ENCODE data around the gene KCNIP4.

DNA sequence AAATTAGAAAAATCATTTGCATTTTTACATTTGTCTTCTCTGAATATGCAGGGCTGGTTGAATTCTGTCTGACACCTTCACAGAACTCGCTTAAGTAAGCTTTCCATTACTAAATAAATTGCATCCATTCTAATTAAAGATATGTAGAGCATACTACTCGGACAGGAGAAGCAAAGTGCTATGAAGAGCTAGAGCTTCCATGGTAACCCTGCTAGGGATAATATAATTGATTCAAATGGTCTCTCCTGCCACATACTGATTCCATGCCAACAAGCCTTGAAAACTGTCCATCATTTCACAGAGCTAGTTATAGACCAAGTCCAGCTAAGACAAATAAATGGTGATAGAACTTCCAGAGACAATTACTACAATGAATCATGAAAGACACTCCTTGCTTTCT, 571.5 kb downstream of the KCNIP4 start:
- TF ChIP-seq, protein P1, sequence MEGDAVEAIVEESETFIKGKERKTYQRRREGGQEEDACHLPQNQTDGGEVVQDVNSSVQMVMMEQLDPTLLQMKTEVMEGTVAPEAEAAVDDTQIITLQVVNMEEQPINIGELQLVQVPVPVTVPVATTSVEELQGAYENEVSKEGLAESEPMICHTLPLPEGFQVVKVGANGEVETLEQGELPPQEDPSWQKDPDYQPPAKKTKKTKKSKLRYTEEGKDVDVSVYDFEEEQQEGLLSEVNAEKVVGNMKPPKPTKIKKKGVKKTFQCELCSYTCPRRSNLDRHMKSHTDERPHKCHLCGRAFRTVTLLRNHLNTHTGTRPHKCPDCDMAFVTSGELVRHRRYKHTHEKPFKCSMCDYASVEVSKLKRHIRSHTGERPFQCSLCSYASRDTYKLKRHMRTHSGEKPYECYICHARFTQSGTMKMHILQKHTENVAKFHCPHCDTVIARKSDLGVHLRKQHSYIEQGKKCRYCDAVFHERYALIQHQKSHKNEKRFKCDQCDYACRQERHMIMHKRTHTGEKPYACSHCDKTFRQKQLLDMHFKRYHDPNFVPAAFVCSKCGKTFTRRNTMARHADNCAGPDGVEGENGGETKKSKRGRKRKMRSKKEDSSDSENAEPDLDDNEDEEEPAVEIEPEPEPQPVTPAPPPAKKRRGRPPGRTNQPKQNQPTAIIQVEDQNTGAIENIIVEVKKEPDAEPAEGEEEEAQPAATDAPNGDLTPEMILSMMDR (IDR thresholded peaks at IDR 0.05; ENCODE audit: extremely low read depth in 1 of 2, insufficient read depth in 1 of 2, low read depth in 1 of 2, low read length in 2 of 2), result no peak
- TF ChIP-seq FOS (IDR thresholded peaks at IDR 0.05; ENCODE audit: borderline replicate concordance, insufficient read depth, low read length), result no peak

Data from endothelial cell of umbilical vein (primary cell).